Stomach smooth muscle (tissue), 2 donors: ENCODE results near the gene ZC3H18.

Source experiments
- H3K27ac ChIP-seq: one replicate; pipeline ENCODE4 v1.7.0; 2013; ENCODE audit warnings: mild to moderate bottlenecking, low read length, inconsistent platforms
- H3K27me3 ChIP-seq, 2 donors: one replicate each; pipeline ENCODE4 v1.7.0; 2013; ENCODE audit warnings: low read length in 2 of 2; ENCODE audit not compliant: insufficient read depth in 2 of 2, control insufficient read depth in 1 of 2
- H3K36me3 ChIP-seq, 2 donors: one replicate each; pipeline ENCODE4 v1.7.0; 2013; ENCODE audit warnings: low read length in 2 of 2; ENCODE audit not compliant: control insufficient read depth in 2 of 2, insufficient read depth in 2 of 2
- H3K4me1 ChIP-seq: one replicate; pipeline ENCODE4 v1.7.0; 2013; ENCODE audit warnings: low read length; ENCODE audit not compliant: control insufficient read depth, insufficient read depth
- H3K4me3 ChIP-seq, 2 donors: one replicate each; pipeline ENCODE4 v1.7.0; 2013; ENCODE audit warnings: low read length in 2 of 2
- H3K9ac ChIP-seq, 2 donors: one replicate each; pipeline ENCODE4 v1.7.0; 2013; ENCODE audit warnings: low read length in 2 of 2, mild to moderate bottlenecking in 1 of 2
- H3K9me3 ChIP-seq, 2 donors: one replicate each; pipeline ENCODE4 v1.7.0; 2013; ENCODE audit warnings: low read length in 2 of 2; ENCODE audit not compliant: control insufficient read depth in 2 of 2
- donor health status: healthy.
- donor health status: Pancreatic carcinoma.

Gene ZC3H18

DNA sequence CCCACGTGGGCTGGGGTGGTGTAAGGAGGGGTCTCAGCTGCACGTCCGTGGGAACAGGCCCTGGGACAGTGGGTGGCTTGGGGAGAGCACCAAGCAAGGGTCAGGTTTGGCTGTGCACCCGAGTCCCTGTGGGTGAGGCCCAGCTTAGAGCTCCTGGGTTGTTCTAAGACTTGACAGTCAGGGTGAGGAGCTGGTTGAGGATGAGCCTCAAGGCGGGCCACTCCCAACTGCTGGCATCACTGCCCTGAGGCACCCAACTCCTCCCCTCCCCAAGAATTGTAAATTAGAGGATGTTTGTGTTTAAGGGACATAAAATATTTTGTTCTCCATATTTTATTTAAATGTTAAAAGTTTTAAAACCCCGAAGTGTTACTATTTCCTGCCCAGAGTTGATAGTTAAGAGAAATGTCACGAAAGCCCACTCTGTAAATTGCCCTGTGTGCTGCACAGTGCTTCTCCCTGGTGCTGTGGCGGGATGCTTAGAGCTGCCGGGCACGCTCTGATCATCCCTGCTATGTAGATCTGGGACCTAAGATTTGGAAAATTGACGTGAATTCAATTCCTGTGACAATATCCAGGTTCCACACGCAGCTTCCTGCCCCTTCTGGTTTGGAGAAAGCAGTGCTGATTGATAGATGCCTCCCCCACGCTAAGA, 15.9 kb downstream of the ZC3H18 start:
- no peaks in the 10 kb centered on the region for H3K4me1 ChIP-seq
- no peak overlapping the region for H3K9ac ChIP-seq
- no peak overlapping the region for H3K27ac ChIP-seq
- no peak overlapping the region for H3K4me3 ChIP-seq
- peaks cover 29 to 51% of the 10 kb centered on the region in 2 donors for H3K36me3 ChIP-seq
- H3K9me3 ChIP-seq = no peaks in the 10 kb centered on the region
- no peaks in the 10 kb centered on the region for H3K27me3 ChIP-seq

DNA sequence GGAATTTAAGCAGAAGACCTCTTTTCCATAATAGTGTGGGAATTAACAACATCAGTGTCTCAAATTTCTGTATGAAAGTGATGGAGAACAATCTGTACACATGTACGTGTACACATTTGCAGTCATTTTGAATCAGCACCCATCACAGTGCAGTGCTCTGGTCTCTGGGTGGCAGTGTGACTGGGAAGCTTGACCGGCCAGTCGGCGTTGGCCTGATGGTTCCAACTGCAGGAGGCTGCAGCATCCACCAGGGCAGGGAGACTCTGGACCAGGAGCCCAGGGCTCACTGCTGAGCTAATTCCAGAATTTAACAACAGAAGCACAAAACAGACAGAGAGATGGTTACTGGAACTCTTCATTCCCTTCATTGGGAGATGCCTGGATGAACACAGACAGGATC, 17.9 kb downstream of the ZC3H18 start:
- no peak overlapping the region for H3K27ac ChIP-seq
- H3K36me3 ChIP-seq = peaks cover 23 to 46% of the 10 kb centered on the region in 2 donors
- H3K4me1 ChIP-seq = no peaks in the 10 kb centered on the region
- H3K9me3 ChIP-seq = no peaks in the 10 kb centered on the region
- H3K4me3 ChIP-seq = no peak overlapping the region
- no peak overlapping the region for H3K9ac ChIP-seq
- no peaks in the 10 kb centered on the region for H3K27me3 ChIP-seq

DNA sequence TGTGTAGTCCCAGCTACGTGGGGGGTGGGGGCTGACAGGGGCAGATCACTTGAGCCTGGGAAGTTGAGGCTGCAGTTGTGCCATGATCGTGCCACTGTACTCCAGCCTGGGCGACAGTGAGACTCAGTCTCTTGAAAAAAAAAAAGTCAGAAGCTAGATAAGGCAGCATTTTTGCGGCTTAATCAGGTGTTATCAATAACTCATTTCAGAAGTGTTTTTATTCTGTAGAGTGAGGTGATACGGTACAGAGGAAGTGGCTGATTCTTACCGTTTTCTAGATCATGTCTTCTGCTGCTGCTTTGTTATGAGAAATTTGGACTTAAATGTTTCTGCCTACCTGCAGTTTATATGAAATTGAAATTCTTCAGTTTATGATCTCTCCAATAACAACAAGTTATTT, 18.6 kb downstream of the ZC3H18 start:
- Histone ChIP-seq H3K36me3 (peaks cover 23 to 46% of the 10 kb centered on the region in 2 donors), H3K27ac (no peak overlapping the region)

DNA sequence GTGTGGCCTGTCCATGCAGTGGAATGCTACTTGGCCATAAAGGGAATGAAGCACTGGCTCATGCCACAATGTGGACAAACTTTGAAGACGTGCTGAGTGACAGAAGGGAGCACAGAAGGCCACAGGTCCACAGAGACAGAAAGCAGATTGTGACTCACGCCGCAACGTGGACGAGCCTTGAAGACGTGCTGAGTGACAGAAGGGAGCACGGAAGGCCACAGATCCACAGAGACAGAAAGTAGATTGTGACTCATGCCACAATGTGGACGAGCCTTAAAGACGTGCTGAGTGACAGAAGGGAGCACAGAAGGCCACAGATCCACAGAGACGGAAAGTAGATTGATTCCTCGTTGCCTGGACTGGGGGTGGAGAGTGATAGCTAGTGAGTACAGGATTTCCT, 19.2 kb downstream of the ZC3H18 start:
- no peaks in the 10 kb centered on the region for H3K27me3 ChIP-seq
- H3K36me3 ChIP-seq = peaks cover 23 to 47% of the 10 kb centered on the region in 2 donors
- no peak overlapping the region for H3K4me3 ChIP-seq
- H3K27ac ChIP-seq = no peak overlapping the region
- no peaks in the 10 kb centered on the region for H3K9me3 ChIP-seq
- H3K4me1 ChIP-seq = no peaks in the 10 kb centered on the region
- H3K9ac ChIP-seq = no peak overlapping the region

More for the DNA sequence above, 18.6 kb downstream of the ZC3H18 start:
- Histone ChIP-seq H3K9me3 (no peaks in the 10 kb centered on the region), H3K9ac (no peak overlapping the region), H3K27me3 (no peaks in the 10 kb centered on the region), H3K4me1 (no peaks in the 10 kb centered on the region), H3K4me3 (no peak overlapping the region)

DNA sequence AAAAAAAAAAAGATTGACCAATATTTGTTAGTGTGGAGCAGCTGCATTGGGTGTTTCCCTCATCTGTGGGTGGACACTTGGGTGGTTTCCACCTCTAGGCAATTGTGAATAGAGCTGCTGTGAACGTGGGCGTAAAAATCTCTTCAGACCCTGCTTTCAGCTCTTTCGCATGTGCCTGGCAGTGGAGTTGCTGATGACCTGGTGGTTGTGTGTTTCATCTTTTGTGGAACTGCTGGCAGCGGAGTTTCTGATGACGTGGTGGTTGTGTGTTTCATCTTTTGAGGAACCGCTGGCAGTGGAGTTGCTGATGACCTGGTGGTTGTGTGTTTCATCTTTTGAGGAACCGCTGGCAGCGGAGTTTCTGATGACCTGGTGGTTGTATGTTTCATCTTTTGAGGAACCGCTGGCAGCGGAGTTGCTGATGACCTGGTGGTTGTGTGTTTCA, 21.4 kb downstream of the ZC3H18 start:
- Histone ChIP-seq H3K27me3 (no peaks in the 10 kb centered on the region), H3K4me3 (no peak overlapping the region), H3K9me3 (no peaks in the 10 kb centered on the region), H3K4me1 (no peaks in the 10 kb centered on the region), H3K27ac (no peak overlapping the region), H3K36me3 (peaks cover 22 to 44% of the 10 kb centered on the region in 2 donors), H3K9ac (no peak overlapping the region)

DNA sequence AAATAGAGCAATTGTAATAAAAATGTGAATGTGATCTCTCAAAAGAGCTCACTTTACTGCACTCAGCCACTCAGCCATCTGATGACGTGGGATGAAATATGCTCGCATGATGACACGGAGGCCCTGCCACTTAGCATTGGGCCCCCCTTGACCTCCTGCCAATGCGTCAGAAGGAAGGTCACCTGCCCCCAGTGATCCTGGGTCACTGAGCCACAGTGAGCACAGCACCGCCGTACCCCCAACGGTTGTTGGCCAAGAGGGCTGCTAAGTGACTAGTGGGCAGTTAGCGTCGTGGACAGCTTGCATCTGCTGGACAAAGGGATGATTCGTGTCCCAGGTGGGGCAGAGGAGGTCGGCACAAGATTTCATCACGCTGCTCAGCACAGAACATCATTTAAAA, 22.9 kb downstream of the ZC3H18 start:
- Histone ChIP-seq H3K27ac (no peak overlapping the region), H3K9ac (no peak overlapping the region), H3K27me3 (no peaks in the 10 kb centered on the region), H3K4me3 (no peak overlapping the region), H3K9me3 (no peaks in the 10 kb centered on the region), H3K4me1 (no peaks in the 10 kb centered on the region), H3K36me3 (peaks cover 10 to 31% of the 10 kb centered on the region in 2 donors)

DNA sequence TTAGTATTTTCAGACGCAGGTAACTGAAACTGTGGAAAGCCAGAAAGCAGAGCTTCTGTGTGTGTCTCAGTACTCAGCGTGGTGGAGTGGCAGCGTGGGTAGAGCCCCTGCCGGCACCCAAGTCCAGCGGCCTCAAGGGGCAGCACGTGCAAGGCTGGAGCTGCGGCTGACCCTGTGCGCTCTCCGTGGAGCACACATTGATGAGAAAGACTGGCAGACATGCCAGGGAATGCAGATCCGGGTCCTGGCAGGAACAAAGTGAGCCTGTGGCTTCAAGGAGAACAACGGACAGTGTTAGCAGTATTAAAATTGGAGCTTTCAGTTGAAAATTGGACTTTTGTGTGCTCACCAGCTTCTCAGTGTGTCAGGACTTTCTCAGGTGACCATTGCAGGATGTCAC, 23.3 kb downstream of the ZC3H18 start:
- Histone ChIP-seq H3K27me3 (no peaks in the 10 kb centered on the region), H3K36me3 (peaks cover 10 to 31% of the 10 kb centered on the region in 2 donors), H3K9ac (no peak overlapping the region), H3K4me3 (no peak overlapping the region), H3K9me3 (no peaks in the 10 kb centered on the region), H3K4me1 (no peaks in the 10 kb centered on the region), H3K27ac (no peak overlapping the region)

DNA sequence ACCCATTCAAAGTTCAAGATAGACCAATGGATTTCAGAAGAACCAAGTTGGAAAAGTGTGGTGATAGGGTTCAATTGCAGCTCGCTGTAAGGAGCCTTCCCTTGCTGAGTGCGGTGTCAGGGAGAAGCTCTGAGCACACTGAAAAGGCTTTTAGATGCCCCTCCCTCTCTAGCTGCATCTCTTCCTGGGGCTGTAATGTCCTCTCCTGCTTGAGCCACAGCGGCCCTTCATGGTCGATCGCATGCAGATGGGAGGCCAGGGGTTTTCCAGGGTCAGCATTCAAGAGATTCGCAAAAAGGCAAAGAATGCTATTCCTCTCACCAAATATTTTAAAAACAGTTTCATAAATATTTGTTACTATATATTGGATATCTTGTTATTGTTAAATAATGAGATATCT, 23.7 kb downstream of the ZC3H18 start:
- H3K27me3 ChIP-seq = no peaks in the 10 kb centered on the region
- no peaks in the 10 kb centered on the region for H3K9me3 ChIP-seq
- peaks cover 9 to 31% of the 10 kb centered on the region in 2 donors for H3K36me3 ChIP-seq
- no peak overlapping the region for H3K9ac ChIP-seq
- H3K4me3 ChIP-seq = no peak overlapping the region
- no peak overlapping the region for H3K27ac ChIP-seq
- no peaks in the 10 kb centered on the region for H3K4me1 ChIP-seq

DNA sequence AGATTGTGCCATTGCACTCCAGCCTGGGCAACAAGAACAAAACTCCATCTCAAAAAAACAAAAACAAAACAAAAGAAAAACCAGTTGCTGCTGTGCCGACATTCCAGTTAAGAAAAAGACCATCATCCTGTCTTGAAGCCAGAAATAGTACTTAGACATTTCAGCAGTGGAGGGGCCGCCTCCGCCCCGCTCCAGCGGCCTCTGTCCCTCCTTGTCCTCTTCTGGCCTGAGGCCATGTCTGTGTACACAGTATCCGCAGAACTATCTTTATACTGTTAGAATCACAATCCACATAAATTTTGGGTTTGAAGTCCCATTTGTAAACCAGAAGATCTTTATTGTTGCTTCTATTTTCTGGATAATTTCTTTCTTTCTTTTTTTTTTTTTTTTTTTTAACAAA, 24.9 kb downstream of the ZC3H18 start:
- Histone ChIP-seq H3K9me3 (no peaks in the 10 kb centered on the region), H3K27me3 (no peaks in the 10 kb centered on the region), H3K4me3 (no peak overlapping the region), H3K9ac (no peak overlapping the region), H3K36me3 (peaks cover 10 to 32% of the 10 kb centered on the region in 2 donors), H3K4me1 (no peaks in the 10 kb centered on the region), H3K27ac (no peak overlapping the region)

DNA sequence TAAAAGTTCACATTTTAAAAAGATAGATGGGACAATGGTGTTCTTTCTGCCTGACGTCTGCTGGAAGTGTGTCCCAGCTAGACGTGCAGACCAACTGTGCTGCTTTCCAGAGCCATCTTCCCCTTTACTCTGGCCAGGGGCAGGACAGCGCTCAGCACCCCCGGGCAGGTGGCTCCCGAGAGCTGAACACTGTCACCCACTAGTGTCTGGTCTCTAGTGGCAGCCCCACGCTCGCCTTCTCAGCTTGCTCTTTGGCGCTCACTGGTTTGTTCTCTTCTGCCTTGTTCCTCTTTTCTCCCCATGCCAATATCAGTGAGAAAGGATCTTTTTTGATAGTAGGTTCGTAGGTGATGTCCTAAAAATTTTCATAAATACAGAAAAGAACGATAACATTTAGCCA, 25.7 kb downstream of the ZC3H18 start:
- Histone ChIP-seq H3K4me3 (no peak overlapping the region), H3K27ac (no peak overlapping the region), H3K9ac (no peak overlapping the region), H3K27me3 (no peaks in the 10 kb centered on the region), H3K36me3 (peaks cover 19 to 37% of the 10 kb centered on the region in 2 donors), H3K9me3 (no peaks in the 10 kb centered on the region), H3K4me1 (no peaks in the 10 kb centered on the region)

DNA sequence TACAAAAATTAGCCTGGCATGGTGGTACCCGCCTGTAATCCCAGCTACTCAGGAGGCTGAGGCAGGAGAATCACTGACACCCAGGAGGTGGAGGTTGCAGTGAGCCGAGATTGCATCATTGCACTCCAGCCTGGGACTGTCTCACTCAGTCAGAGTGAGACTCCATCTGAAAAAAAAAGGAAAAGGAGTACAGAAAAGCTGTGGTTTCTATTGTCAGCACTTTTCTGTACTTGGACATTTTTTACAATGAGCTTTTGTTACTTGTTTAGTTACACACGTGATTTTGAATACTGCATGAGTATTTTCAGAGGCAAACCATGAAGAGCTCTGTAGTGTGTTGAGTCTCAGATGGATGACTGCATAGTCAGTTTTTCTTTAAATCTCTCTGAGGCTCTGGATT, 26.3 kb downstream of the ZC3H18 start:
- no peak overlapping the region for H3K9ac ChIP-seq
- no peak overlapping the region for H3K4me3 ChIP-seq
- no peak overlapping the region for H3K27ac ChIP-seq
- no peaks in the 10 kb centered on the region for H3K4me1 ChIP-seq
- H3K9me3 ChIP-seq = no peaks in the 10 kb centered on the region
- no peaks in the 10 kb centered on the region for H3K27me3 ChIP-seq
- H3K36me3 ChIP-seq = peaks cover 20 to 41% of the 10 kb centered on the region in 2 donors
